ENCODE data around the gene EPHA6.

EPHA6 gene

GRCh38 chr3:97772926-97773325 lies 958.5 kb downstream of the EPHA6 start:
- no peak for DNase-seq (ENCODE audit: low read depth in 2 of 2, low spot score in 1 of 2)

GRCh38 chr3:97778152-97778551 lies 963.8 kb downstream of the EPHA6 start:
- no peak for DNase-seq (ENCODE audit: low read depth in 2 of 2, low spot score in 1 of 2)

GRCh38 chr3:97793420-97794019 lies 979.1 kb downstream of the EPHA6 start:
- no peak for DNase-seq (ENCODE audit: low read depth in 2 of 2, low spot score in 1 of 2)

GRCh38 chr3:97795951-97796350 lies 981.6 kb downstream of the EPHA6 start:
- no peak for DNase-seq (ENCODE audit: low read depth in 2 of 2, low spot score in 1 of 2)
